CD4-positive, alpha-beta memory T cell (primary cell): Measurements from ENCODE around the gene C1R. TPM values are rescaled to one million over a fixed set of nuclear protein-coding genes. Genes with fewer than 3 reads are reported as not detected.

ENCODE experiments used
- CTCF ChIA-PET: fragments of 350-600 bp; sonication (Branson Sonifier 250); formaldehyde crosslinking; loops from one replicate; lab custom pipeline; 2021; ENCODE audit warnings: inconsistent platforms; ENCODE audit not compliant: partially characterized antibody; lab: Charles Lee
- POLR2A ChIA-PET: fragments of 350-600 bp; sonication (Branson Sonifier 250); formaldehyde crosslinking; loops from one replicate; lab custom pipeline; 2021; ENCODE audit not compliant: partially characterized antibody; lab: Charles Lee
- DNase-seq, 5 donors: peaks; one replicate each; pipeline versions ENCODE4 v3.0.0 to v3.0.0-alpha.2; 2020 to 2022; ENCODE audit warnings: mixed read lengths in 1 of 5
- H3K27ac ChIP-seq: one replicate; pipeline ENCODE4 v1.7.0; 2013; ENCODE audit warnings: low read depth, low read length
- H3K27me3 ChIP-seq: 2 replicates; pipeline ENCODE4 v1.7.0; 2013; ENCODE audit warnings: mild to moderate bottlenecking, low read length, moderate library complexity; ENCODE audit not compliant: insufficient read depth
- H3K36me3 ChIP-seq: 2 replicates; pipeline ENCODE4 v1.7.0; 2013; ENCODE audit warnings: mild to moderate bottlenecking, low read length, moderate library complexity; ENCODE audit not compliant: insufficient read depth
- H3K4me1 ChIP-seq: 2 replicates; pipeline ENCODE4 v1.7.0; 2013; ENCODE audit warnings: mild to moderate bottlenecking, low read length, moderate library complexity; ENCODE audit not compliant: insufficient read depth
- H3K4me3 ChIP-seq, 2 donors: one replicate each; pipeline ENCODE4 v1.7.0; 2013; ENCODE audit warnings: low read length in 2 of 2, mild to moderate bottlenecking in 1 of 2
- H3K9me3 ChIP-seq, 2 donors: one replicate each; pipeline ENCODE4 v1.7.0; 2013; ENCODE audit warnings: low read length in 2 of 2, control low read depth in 1 of 2; ENCODE audit not compliant: control insufficient read depth in 1 of 2
- H3K27ac Mint-ChIP-seq, 7 donors: one replicate each; pipeline ENCODE4 v1.8.0; 2020 to 2021; ENCODE audit warnings: mixed read lengths in 7 of 7, mild to moderate bottlenecking in 6 of 7, inconsistent platforms in 3 of 7, moderate library complexity in 3 of 7
- H3K27me3 Mint-ChIP-seq, 2 donors: one replicate each; pipeline ENCODE4 v1.8.0; 2020 to 2021; ENCODE audit warnings: mixed read lengths in 2 of 2
- H3K36me3 Mint-ChIP-seq, 2 donors: one replicate each; pipeline ENCODE4 v1.8.0; 2020 to 2021; ENCODE audit warnings: mixed read lengths in 2 of 2, inconsistent platforms in 1 of 2, mild to moderate bottlenecking in 1 of 2
- H3K4me1 Mint-ChIP-seq, 4 donors: one replicate each; pipeline ENCODE4 v1.8.0; 2020 to 2021; ENCODE audit warnings: mixed read lengths in 4 of 4, mild to moderate bottlenecking in 1 of 4
- H3K4me3 Mint-ChIP-seq, 8 donors: one replicate each; pipeline ENCODE4 v1.8.0; 2020 to 2021; ENCODE audit warnings: mixed read lengths in 8 of 8, mild to moderate bottlenecking in 7 of 8, moderate library complexity in 6 of 8, inconsistent platforms in 3 of 8
- H3K9me3 Mint-ChIP-seq, 8 donors: one replicate each; pipeline ENCODE4 v1.8.0; 2020 to 2021; ENCODE audit warnings: mixed read lengths in 8 of 8, mild to moderate bottlenecking in 5 of 8, inconsistent platforms in 3 of 8, moderate library complexity in 1 of 8
- intact Hi-C: fragments of 100-400 bp; cut with micrococcal nuclease; formaldehyde crosslinking; loops from one replicate; pipeline ENCODE4 v1.15.1; 2023
- polyA plus RNA-seq, 2 donors: library from polyadenylated mRNA; unstranded; fragments of 300-500 nt; fragmentation: Illumina TruSeq; gene quantifications; one replicate each; pipeline ENCODE4 v1.2.3, GENCODE V29; 2021
- total RNA-seq, 2 experiments: library from RNA; stranded (reverse); gene quantifications; one replicate each; pipeline ENCODE4 v1.2.3, GENCODE V29; 2021

C1R gene
- total RNA-seq (1 to 10 TPM in 1 of 2 experiments, under 1 TPM in 1; 0.86 to 2.3 TPM), polyA plus RNA-seq (under 1 TPM; 0.44 to 0.53 TPM)

DNA sequence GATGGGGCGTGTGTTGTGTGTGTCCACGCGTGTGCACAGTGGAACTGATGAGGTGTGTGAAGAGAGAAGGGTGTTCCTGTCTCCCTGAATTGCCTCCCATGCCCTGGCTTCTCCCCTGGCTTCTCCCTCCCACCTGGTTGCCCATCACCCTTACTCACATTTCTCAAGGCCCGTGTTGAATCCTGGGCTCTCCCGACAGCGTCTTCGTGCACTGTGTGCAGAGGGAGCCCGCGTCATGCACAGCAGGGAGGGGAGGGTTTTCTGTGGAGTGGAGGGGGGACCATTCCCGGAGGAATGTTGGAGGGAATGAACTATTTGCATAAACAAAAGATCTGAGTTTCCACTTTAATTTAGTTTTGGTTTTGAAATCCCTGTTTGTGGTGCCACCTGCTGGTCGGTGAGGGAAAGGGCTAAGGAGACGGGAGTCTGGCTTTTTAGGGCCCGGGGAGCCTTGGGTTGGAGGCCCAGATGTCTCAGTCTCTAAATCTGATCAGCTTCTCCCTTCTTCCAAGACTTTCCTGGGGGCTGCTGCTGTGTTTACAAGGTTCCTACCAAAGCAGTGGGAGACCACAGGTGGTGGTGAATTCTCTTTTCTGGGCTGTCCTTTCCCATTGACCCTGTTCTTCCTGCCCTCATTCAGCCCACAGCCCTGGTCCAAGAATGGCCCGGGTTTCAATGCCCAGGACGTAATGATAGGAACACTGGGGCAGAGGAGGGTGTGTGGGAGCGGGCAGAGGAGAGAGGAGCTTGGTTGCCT is at the start of gene C1R:
Gene C1R, minus strand, starts transcription at position 217 of the 757 bp plus-strand sequence. Its CDS starts 57 bp downstream, at position 160.
- DNase-seq = peak; percentile 60 to 71 (median 63)
- ChIA-PET CTCF (interaction anchor here (0.8 to 2.7 kb wide), 12 partner anchors 10 to 223 kb away, joined by 3 to 26 read pairs (median 3); partner anchors contain the start of genes C1RL, RNU7-1 and TPI1), POLR2A (interaction anchor here (1.0 to 2.3 kb wide), 3 partner anchors 16 to 219 kb away, joined by 3 to 7 read pairs (median 6); partner anchors contain the start of genes C12orf57, RNU7-1 and SPSB2)
- Mint-ChIP-seq H3K9me3 (peaks cover 0 to 1% (median 0%) of the 10 kb centered on the region in 8 donors), H3K4me3 (peak within 1 kb of the TSS; percentile 70 to 90 (median 86)), H3K4me1 (peaks cover 6 to 12% (median 8%) of the 10 kb centered on the region in 4 donors), H3K36me3 (peaks cover 0 to 3% of the 10 kb centered on the region in 2 donors), H3K27ac (peak within 1 kb of the TSS in 5 of 7 donors; percentile 57 to 89 (median 84)), H3K27me3 (no peaks in the 10 kb centered on the region)
- peak within 1 kb of the TSS; percentile 44 for H3K27ac ChIP-seq
- peaks cover 15% of the 10 kb centered on the region for H3K4me1 ChIP-seq
- H3K27me3 ChIP-seq = no peaks in the 10 kb centered on the region
- H3K4me3 ChIP-seq = peak within 1 kb of the TSS in 1 of 2 donors; percentile 56
- no peaks in the 10 kb centered on the region for H3K36me3 ChIP-seq
- H3K9me3 ChIP-seq = no peaks in the 10 kb centered on the region
- intact Hi-C loops = loop anchor here (1.0 to 5.0 kb wide), 4 partner anchors 75 to 223 kb away; partner anchors contain the start of genes C12orf57 and LPCAT3

DNA sequence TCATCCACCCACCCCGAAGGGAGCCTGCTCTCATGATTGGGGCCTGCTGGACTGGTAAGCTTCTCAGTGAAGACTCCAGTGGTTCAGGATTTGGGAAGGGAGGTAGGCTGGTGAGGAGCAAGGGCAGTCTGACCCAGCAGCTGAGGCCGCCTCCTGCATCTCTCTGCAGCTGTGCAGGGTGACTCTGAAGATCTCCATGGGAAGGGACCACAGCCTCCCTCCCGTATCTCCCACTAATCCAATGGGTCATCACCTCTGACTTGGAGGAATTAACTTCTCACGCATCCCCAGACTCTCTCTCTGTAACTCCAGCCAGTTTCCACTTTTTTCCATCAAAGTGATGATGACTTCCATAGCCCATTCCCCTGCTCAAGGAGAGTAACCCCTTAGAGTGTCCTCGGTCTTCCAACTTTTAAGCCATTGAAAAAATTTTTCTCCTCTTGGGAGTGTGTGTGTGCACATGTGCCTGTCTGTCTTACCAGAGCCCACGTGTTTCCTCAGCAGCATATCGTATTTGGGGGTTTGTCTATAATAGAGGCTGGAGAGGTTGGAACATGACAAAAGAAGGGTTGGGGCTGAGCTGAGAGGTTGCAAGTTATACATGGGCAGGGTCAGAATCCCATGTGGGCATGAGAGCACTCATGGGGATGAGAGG is 49.2 kb upstream of the C1R start:
- no peaks in the 10 kb centered on the region for H3K27me3 ChIP-seq
- intact Hi-C loops = loop anchor here (1.0 to 2.0 kb wide), 3 partner anchors 47 to 497 kb away; no protein-coding TSS in a partner anchor
- H3K27ac Mint-ChIP-seq = peak overlapping the region in 2 of 7 donors; percentile 42 to 48
- CTCF ChIA-PET = interaction anchor here (0.7 to 8.5 kb wide), 10 partner anchors 9 to 498 kb away, joined by 3 to 42 read pairs (median 3); partner anchors contain the start of gene PEX5
- H3K36me3 ChIP-seq = peaks cover 31% of the 10 kb centered on the region
- no peak overlapping the region for H3K4me3 Mint-ChIP-seq
- H3K9me3 ChIP-seq = no peaks in the 10 kb centered on the region
- H3K4me3 ChIP-seq = no peak overlapping the region
- H3K27me3 Mint-ChIP-seq = no peaks in the 10 kb centered on the region
- POLR2A ChIA-PET = interaction anchor here (1.3 to 2.0 kb wide), 2 partner anchors 10 to 11 kb away, joined by 5 read pairs; no protein-coding TSS in a partner anchor
- H3K4me1 ChIP-seq = no peaks in the 10 kb centered on the region
- no peak for DNase-seq
- H3K4me1 Mint-ChIP-seq = peaks cover 0 to 12% (median 4%) of the 10 kb centered on the region in 4 donors
- H3K9me3 Mint-ChIP-seq = no peaks in the 10 kb centered on the region
- no peak overlapping the region for H3K27ac ChIP-seq
- peaks cover 47 to 78% of the 10 kb centered on the region in 2 donors for H3K36me3 Mint-ChIP-seq

DNA sequence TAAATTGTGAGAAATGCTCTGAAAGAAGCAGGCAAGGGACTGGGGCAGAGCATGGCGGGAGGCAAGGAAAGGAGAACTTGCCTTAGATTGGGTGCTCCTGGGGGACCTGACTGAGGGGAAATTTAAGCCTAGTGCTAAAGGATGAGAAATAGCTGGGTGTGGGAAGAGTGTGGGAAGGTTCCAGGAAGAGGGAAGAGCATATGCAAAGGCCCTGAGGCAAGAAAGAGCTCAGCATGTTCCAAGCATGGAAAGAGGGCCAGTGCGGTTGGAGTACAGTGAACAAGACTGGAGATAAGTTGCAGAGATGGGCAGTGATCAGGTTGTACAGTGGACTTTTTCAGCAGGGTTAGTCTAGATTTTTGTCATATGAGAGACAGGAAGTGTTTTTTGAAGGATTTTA is 47.0 kb upstream of the C1R start:
- H3K27ac Mint-ChIP-seq = peak overlapping the region in 1 of 7 donors; percentile 27
- no peak for DNase-seq
- H3K9me3 Mint-ChIP-seq = no peaks in the 10 kb centered on the region
- ChIA-PET POLR2A (no interaction called here), CTCF (interaction anchor here (0.6 to 8.5 kb wide), 5 partner anchors 11 to 303 kb away, joined by 3 to 42 read pairs (median 3); no protein-coding TSS in a partner anchor)
- Histone ChIP-seq H3K9me3 (no peaks in the 10 kb centered on the region), H3K4me3 (no peak overlapping the region), H3K4me1 (no peaks in the 10 kb centered on the region), H3K27me3 (no peaks in the 10 kb centered on the region), H3K27ac (no peak overlapping the region), H3K36me3 (peaks cover 49% of the 10 kb centered on the region)
- H3K4me1 Mint-ChIP-seq = peaks cover 0 to 15% (median 4%) of the 10 kb centered on the region in 4 donors
- peaks cover 52 to 79% of the 10 kb centered on the region in 2 donors for H3K36me3 Mint-ChIP-seq
- no peak overlapping the region for H3K4me3 Mint-ChIP-seq
- intact Hi-C loops = no loop called here
- H3K27me3 Mint-ChIP-seq = no peaks in the 10 kb centered on the region

DNA sequence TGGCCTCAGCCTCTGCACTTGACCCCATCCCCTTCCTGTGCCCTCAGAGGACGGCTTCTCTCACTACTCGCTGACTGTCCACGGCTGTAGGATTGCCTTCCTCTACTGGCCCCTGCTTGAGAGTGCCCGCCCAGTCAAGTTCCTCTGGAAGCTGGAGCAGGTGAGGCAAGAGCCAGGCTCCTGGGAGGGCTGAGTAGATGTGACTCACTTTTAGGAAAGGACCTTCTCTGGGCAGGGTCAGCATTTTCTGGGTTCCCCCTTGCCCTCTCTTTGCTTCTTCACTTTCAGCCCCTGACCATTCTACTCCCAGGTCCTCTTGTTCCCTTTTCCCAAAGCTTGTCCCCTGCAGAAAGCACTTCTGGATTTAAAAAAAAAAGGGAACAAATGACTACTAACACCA is 45.7 kb upstream of the C1R start:
- peaks cover 44% of the 10 kb centered on the region for H3K36me3 ChIP-seq
- H3K4me1 ChIP-seq = no peaks in the 10 kb centered on the region
- Mint-ChIP-seq H3K4me3 (no peak overlapping the region), H3K27ac (peak overlapping the region in 4 of 7 donors; percentile 5 to 73 (median 28)), H3K27me3 (no peaks in the 10 kb centered on the region), H3K9me3 (no peaks in the 10 kb centered on the region), H3K36me3 (peaks cover 52 to 80% of the 10 kb centered on the region in 2 donors), H3K4me1 (peaks cover 0 to 16% (median 5%) of the 10 kb centered on the region in 4 donors)
- H3K27ac ChIP-seq = no peak overlapping the region
- H3K27me3 ChIP-seq = no peaks in the 10 kb centered on the region
- H3K4me3 ChIP-seq = no peak overlapping the region
- CTCF ChIA-PET = no interaction called here
- intact Hi-C loops = no loop called here
- POLR2A ChIA-PET = no interaction called here
- DNase-seq = no peak
- no peaks in the 10 kb centered on the region for H3K9me3 ChIP-seq

DNA sequence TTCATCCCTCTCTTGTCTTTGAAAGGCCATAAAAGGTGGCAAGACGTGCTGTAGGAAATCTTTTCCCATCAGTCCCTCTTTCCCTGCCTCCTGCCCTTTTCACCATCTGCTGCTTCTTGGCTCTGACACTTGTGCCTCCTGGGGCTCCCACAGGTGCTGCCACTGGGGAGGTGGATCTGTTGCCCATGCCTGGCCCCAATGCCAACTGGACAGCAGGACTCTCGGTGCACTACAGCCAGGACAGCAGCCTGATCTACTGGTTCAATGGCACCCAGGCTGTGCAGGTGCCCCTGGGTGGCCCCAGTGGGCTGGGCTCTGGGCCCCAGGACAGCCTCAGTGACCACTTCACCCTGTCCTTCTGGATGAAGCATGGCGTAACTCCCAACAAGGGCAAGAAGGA is 44.4 kb upstream of the C1R start:
- Mint-ChIP-seq H3K4me3 (no peak overlapping the region), H3K9me3 (no peaks in the 10 kb centered on the region), H3K27me3 (no peaks in the 10 kb centered on the region), H3K36me3 (peaks cover 47 to 74% of the 10 kb centered on the region in 2 donors), H3K4me1 (peaks cover 5 to 23% (median 13%) of the 10 kb centered on the region in 4 donors), H3K27ac (no peak overlapping the region)
- peaks cover 7% of the 10 kb centered on the region for H3K4me1 ChIP-seq
- intact Hi-C loops = no loop called here
- H3K4me3 ChIP-seq = no peak overlapping the region
- H3K9me3 ChIP-seq = no peaks in the 10 kb centered on the region
- H3K27ac ChIP-seq = no peak overlapping the region
- H3K27me3 ChIP-seq = no peaks in the 10 kb centered on the region
- peaks cover 40% of the 10 kb centered on the region for H3K36me3 ChIP-seq
- no peak for DNase-seq
- ChIA-PET CTCF (interaction anchor here (1.5 kb wide), 1 partner anchor 9 kb away, joined by 8 read pairs; no protein-coding TSS in a partner anchor), POLR2A (no interaction called here)

DNA sequence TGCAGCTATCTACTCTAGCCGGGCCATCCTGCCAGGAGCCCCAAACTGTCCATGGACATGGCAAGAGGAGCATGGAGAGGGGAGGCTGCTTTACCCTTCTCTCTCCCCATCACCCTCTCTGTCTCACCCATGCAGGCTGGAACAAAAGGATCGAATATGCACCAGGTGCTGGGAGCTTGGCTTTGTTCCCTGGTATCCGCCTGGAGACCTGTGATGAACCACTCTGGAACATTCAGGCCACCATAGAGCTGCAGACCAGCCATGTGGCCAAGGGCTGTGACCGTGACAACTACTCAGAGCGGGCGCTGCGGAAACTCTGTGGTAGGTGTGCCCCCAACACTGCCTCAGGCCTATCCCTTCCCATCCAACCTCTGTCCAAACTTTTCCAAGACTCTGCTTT is 43.8 kb upstream of the C1R start:
- Mint-ChIP-seq H3K27ac (peak overlapping the region in 2 of 7 donors; percentile 36 to 67), H3K36me3 (peaks cover 41 to 70% of the 10 kb centered on the region in 2 donors)
- intact Hi-C loops = no loop called here

More for the DNA sequence above, 43.8 kb upstream of the C1R start:
- no peak for DNase-seq
- no peak overlapping the region for H3K4me3 Mint-ChIP-seq
- Histone ChIP-seq H3K4me1 (peaks cover 13% of the 10 kb centered on the region), H3K36me3 (peaks cover 40% of the 10 kb centered on the region), H3K27me3 (no peaks in the 10 kb centered on the region), H3K9me3 (no peaks in the 10 kb centered on the region), H3K27ac (no peak overlapping the region), H3K4me3 (no peak overlapping the region)
- H3K4me1 Mint-ChIP-seq = peaks cover 10 to 28% (median 19%) of the 10 kb centered on the region in 4 donors
- ChIA-PET POLR2A (no interaction called here), CTCF (interaction anchor here (1.5 kb wide), 1 partner anchor 9 kb away, joined by 8 read pairs; no protein-coding TSS in a partner anchor)
- no peaks in the 10 kb centered on the region for H3K9me3 Mint-ChIP-seq
- no peaks in the 10 kb centered on the region for H3K27me3 Mint-ChIP-seq
